Thoracic aorta (tissue), 2 donors: Measurements from ENCODE around the gene CRYM. TPM values are rescaled to one million over a fixed set of nuclear protein-coding genes. Genes with fewer than 3 reads are reported as not detected.

ENCODE experiments used
- ATAC-seq: fragments of 150-250 bp; one replicate; pipeline ENCODE4 v1.8.0; 2017; ENCODE audit warnings: low read depth; ENCODE audit not compliant: insufficient number of reproducible peaks, low FRiP score
- DNase-seq: peaks from one replicate; pipeline ENCODE4 v3.0.0-alpha.2; 2020; ENCODE audit warnings: low spot score
- H3K27ac ChIP-seq, 2 donors: fragments of 200-600 bp; sonication (generic); 1 replicate in 1 of 2; 2 replicates in 1 of 2; pipeline ENCODE4 v1.5.1; 2016; ENCODE audit warnings: mild to moderate bottlenecking in 2 of 2, moderate library complexity in 2 of 2
- H3K27me3 ChIP-seq: fragments of 200-600 bp; sonication (generic); replicated peaks from 2 replicates; pipeline ENCODE4 v1.6.0; 2016; ENCODE audit warnings: mild to moderate bottlenecking; ENCODE audit not compliant: insufficient read depth
- H3K36me3 ChIP-seq: fragments of 200-600 bp; sonication (generic); one replicate; pipeline ENCODE4 v1.5.1; 2016
- H3K4me1 ChIP-seq, 2 donors: fragments of 200-600 bp; sonication (generic); 1 replicate in 1 of 2; 2 replicates in 1 of 2; pipeline versions ENCODE4 v1.5.1 to v1.6.0; 2016; ENCODE audit warnings: low read depth in 2 of 2, mild to moderate bottlenecking in 1 of 2; ENCODE audit not compliant: control insufficient read depth in 1 of 2
- H3K4me3 ChIP-seq: fragments of 200-600 bp; sonication (generic); 2 replicates; pipeline ENCODE4 v1.5.1; 2016; ENCODE audit warnings: mild to moderate bottlenecking
- H3K9me3 ChIP-seq: fragments of 200-600 bp; sonication (generic); 2 replicates; pipeline ENCODE4 v1.5.1; 2016
- total RNA-seq, 2 donors: library from RNA; depleted of rRNA; stranded (reverse); fragments of >200 nt; gene quantifications; one replicate each; pipeline versions ENCODE4 v1.1.0 to v1.2.3, GENCODE V29; 2016
- TF ChIP-seq, protein P1 (sequence below): fragments of 200-600 bp; sonication (generic); IDR thresholded peaks from one replicate; pipeline ENCODE4 v1.5.1; 2019; ENCODE audit warnings: antibody characterized with exemption

CRYM gene
- total RNA-seq, 2 donors from 2014 or later: not detected

- Histone ChIP-seq H3K27ac (no peak overlapping the region), H3K4me1 (no peaks in the 10 kb centered on the region), H3K9me3 (no peaks in the 10 kb centered on the region), H3K27me3 (no peaks in the 10 kb centered on the region), H3K4me3 (no peak overlapping the region), H3K36me3 (no peaks in the 10 kb centered on the region)
- TF ChIP-seq, protein P1, sequence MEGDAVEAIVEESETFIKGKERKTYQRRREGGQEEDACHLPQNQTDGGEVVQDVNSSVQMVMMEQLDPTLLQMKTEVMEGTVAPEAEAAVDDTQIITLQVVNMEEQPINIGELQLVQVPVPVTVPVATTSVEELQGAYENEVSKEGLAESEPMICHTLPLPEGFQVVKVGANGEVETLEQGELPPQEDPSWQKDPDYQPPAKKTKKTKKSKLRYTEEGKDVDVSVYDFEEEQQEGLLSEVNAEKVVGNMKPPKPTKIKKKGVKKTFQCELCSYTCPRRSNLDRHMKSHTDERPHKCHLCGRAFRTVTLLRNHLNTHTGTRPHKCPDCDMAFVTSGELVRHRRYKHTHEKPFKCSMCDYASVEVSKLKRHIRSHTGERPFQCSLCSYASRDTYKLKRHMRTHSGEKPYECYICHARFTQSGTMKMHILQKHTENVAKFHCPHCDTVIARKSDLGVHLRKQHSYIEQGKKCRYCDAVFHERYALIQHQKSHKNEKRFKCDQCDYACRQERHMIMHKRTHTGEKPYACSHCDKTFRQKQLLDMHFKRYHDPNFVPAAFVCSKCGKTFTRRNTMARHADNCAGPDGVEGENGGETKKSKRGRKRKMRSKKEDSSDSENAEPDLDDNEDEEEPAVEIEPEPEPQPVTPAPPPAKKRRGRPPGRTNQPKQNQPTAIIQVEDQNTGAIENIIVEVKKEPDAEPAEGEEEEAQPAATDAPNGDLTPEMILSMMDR: no peak
- ATAC-seq (no peak), DNase-seq (no peak)
Observed at GRCh38 chr16:21224800-21225199, 53.3 kb downstream of the CRYM start.

- ATAC-seq: no peak
- Histone ChIP-seq H3K4me3 (no peak overlapping the region), H3K27ac (no peak overlapping the region), H3K9me3 (no peaks in the 10 kb centered on the region), H3K36me3 (no peaks in the 10 kb centered on the region), H3K4me1 (no peaks in the 10 kb centered on the region), H3K27me3 (no peaks in the 10 kb centered on the region)
- TF ChIP-seq, protein P1: no peak
- DNase-seq: no peak
Observed at GRCh38 chr16:21223787-21224186, 54.3 kb downstream of the CRYM start.

DNA sequence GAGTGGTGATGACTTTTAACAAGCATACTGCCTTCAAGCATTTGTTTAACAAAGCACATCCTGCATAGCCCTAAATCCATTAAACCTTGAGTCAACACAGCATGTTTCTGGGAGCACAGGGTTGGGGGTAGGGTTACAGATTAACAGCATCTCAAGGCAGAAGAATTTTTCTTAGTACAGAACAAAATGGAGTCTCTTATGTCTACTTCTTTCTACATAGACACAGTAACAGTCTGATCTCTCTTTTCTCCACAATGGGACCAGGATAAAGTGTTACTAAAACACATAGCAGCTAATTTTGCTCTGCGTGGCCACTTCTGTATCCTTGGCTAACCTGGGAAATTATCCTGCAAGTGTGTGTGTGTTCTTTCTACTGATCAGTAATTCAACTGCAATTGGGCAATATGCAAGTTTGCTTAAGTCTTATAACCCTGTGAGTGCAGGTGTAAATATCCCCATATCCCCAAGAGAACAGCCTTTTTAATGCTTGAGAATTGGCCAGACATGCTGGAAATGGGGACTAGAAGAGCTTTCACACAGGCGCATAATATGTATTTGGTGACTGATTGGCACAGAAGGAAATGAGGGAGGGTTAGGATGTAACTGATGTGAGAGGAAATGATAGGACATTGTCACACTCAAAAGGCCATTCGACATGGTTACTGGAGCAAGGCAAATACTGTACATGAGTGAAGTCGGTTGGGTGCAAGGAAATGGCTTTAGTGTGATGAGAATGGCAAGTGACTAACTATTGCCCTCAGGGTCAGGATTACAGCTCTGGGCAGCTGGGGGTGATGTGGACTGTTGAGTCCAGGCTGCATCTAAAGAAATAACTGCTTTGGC lies 55.4 kb downstream of the CRYM start:
- Histone ChIP-seq H3K36me3 (no peaks in the 10 kb centered on the region), H3K4me1 (no peaks in the 10 kb centered on the region)
- ATAC-seq: no peak

DNA sequence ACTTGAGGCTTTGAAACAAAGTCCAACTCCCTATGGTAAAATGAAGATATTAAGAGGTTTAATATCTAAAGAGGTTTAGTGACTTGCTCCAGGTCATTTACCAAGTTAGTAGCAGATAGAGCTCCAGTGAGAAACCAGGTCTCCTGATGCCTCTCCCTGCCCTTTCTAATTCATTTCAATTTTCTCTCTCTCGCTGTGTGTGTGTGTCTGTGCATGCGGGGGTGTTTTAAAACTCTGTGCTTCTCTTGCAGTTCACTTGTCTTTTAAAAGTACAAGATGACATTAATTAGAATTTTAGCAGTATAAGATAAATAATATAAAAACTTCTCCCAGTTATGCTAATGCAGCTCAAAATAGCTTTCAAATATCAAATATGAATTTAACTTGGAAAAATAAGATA lies 58.5 kb downstream of the CRYM start:
- Histone ChIP-seq H3K9me3 (no peaks in the 10 kb centered on the region), H3K4me3 (no peak overlapping the region), H3K36me3 (no peaks in the 10 kb centered on the region), H3K27me3 (no peaks in the 10 kb centered on the region), H3K4me1 (no peaks in the 10 kb centered on the region), H3K27ac (no peak overlapping the region)
- ATAC-seq (no peak), DNase-seq (no peak)
- TF ChIP-seq, protein P1: no peak

More for the DNA sequence above, 55.4 kb downstream of the CRYM start:
- no peaks in the 10 kb centered on the region for H3K9me3 ChIP-seq
- no peaks in the 10 kb centered on the region for H3K27me3 ChIP-seq
- H3K27ac ChIP-seq: no peak overlapping the region
- DNase-seq: no peak
- TF ChIP-seq, protein P1: no peak
- no peak overlapping the region for H3K4me3 ChIP-seq

DNA sequence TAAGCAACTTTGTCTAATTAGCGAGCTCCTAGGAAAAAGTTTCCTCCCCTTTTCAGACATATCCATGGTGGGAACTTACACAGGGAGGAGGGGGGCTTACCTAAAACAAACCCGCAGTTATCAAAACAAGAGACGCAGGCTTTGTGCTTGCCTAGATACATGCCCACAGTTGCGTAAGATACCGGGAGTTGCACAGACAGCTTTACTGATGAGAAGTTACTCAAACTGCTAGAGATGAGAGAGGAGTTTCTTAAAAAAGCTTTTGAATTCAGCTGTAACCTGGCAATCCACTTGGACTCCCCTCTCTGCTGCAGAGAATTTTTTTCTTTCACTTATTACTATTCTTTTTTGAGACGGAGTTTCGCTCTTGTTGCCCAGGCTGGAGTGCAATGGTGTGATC lies 59.9 kb downstream of the CRYM start:
- H3K27me3 ChIP-seq: no peaks in the 10 kb centered on the region

More for the DNA sequence above, 59.9 kb downstream of the CRYM start:
- Histone ChIP-seq H3K27ac (no peak overlapping the region), H3K4me3 (no peak overlapping the region), H3K36me3 (no peaks in the 10 kb centered on the region), H3K9me3 (no peaks in the 10 kb centered on the region), H3K4me1 (no peaks in the 10 kb centered on the region)
- ATAC-seq: no peak
- no peak for DNase-seq
- TF ChIP-seq, protein P1: no peak
